Sciatic nerve (tissue), 2 donors: ENCODE data around the gene TLCD4. TPM values are rescaled to one million over a fixed set of nuclear protein-coding genes. Genes with fewer than 3 reads are reported as not detected.
"Not testable (repeated sequence)": the region's sequence is repeated elsewhere in the genome, so short reads cannot be mapped to it uniquely, and the experiment has no call there.

Experiments used
- ATAC-seq: fragments of 200-7000 bp; cut with Tn5 transposase; one replicate; pipeline ENCODE4 v1.9.1; 2020; ENCODE audit warnings: mild to moderate bottlenecking, moderate library complexity
- DNase-seq: peaks from one replicate; pipeline ENCODE4 v3.0.0-alpha.2; 2020; ENCODE audit warnings: low spot score
- intact Hi-C: fragments of 100-400 bp; cut with DNase I; formaldehyde crosslinking; loops from one replicate; pipeline ENCODE4 v1.14.2; 2022
- total RNA-seq: library from RNA; stranded (reverse); fragmentation: NEBNext Ultra II Directional; extraction: Animal tissue kit (Norgen Biotek cat#: 25700); gene quantifications from one replicate; pipeline ENCODE4 v1.2.1, GENCODE V29; 2021
- donor health status: DM: no; HTN: no; CAD: no.
- donor health status: DM: no; HTN: no; CAD: no.

TLCD4 gene
- total RNA-seq, 1 donor from 2014 or later, result 27.9 TPM

DNA sequence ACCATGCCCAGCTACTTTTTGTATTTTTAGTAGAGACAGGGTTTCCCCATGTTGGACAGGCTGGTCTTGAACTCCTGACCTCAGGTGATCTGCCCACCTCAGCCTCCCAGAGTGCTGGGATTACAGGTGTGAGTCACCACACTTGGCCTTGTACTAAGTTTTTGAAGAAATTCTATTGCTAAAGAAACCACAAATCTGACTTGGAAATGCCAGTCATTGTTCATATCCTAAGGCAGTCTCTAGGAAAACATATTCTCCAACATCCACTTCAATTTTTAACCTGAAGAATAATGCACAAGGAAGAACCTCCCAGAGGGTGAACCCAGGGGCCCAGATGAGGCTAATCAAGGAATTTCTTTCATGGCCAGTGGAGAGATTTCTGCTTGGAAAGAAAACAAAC lies 24.3 kb upstream of the TLCD4 start:
- DNase-seq, ATAC-seq, intact Hi-C loops: not testable (repeated sequence)

DNA sequence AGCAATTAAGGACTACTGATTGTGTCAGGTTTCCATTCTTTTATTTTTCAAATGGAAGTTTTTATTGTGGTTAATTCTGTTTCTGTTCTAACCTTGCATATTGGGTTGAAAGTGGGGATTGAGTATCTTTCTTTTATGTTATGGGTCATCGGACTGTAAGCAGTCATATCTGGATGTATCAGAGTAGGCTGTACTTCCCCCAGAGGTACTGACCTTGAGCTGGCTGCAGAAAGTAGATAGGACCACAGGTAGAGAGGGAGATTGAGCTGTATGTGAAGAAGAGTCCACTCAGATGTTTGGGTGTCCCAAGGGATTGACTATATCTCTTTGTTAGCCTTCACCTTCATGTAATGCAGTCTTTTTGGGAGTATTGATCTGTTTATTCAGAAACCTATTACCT lies 23.9 kb upstream of the TLCD4 start:
- ATAC-seq, result no peak
- intact Hi-C loops, result no loop called here
- DNase-seq, result no peak

DNA sequence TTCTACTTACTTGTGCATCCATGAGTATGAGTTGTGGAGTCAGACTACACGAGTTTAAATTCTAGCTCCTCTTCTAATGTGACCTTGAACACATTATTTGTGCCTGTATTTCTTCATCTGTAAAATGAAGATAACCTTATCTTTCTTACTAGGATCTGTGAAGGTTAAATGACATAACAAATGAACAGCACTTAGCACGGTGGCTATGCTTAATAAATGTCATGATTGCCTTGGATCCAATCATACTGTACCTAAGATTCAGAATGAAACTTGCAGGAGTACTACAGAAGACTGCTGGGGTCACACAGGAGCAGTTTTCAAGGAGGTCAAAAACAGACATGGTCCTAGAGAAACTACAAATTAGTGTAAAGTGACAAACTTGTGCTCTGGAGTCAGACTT lies 22.2 kb upstream of the TLCD4 start:
- intact Hi-C loops, result no loop called here
- ATAC-seq (no peak), DNase-seq (no peak)

DNA sequence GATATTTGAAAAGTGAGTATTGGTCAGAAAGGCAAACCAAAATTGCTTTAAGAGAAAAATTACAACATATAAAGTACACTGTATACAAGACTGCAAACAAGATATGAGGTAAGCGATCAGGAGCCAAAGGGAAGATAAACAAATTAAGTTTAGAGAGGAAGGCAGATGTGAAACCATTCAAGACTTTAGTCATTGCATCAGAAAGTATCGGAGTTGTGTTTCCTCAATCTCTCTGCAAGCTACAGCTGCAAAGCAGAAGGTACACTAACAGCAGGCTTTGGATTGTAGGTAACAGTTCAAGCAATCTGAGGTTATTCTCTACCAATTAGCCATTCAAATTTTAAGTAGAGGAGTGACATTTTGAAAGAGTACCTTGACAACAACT lies 21.3 kb upstream of the TLCD4 start:
- ATAC-seq (no peak), DNase-seq (no peak)
- intact Hi-C loops, result no loop called here

DNA sequence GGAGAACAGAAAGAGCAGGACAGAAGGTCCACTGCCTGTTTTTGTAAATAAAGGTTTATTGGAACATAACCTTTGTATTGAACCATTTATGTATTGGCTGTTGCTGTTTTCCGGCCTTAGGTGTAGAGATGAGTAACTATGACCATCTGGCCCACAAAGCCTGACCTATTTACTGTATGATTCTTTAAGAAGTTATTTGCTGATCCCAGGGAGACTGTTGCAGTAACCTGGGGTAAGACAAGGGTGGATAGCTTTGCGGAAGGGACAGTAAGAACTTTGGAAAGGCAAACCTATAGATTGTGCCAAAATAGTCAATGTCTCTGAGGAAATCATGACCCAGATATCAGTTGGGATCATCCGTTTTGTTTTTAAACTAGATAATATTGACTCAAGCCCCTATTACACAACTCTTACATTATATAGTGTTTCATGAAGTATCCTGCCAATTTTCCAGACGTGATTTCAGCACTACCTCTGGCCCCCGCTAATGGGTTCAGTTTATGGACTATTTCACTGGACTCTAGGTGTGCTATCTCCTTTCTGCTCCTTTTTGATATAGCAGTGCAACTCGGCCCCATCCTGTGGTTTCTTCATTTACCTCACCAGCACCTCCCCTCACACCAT lies 20.8 kb upstream of the TLCD4 start:
- intact Hi-C loops, result no loop called here
- no peak for DNase-seq
- no peak for ATAC-seq

DNA sequence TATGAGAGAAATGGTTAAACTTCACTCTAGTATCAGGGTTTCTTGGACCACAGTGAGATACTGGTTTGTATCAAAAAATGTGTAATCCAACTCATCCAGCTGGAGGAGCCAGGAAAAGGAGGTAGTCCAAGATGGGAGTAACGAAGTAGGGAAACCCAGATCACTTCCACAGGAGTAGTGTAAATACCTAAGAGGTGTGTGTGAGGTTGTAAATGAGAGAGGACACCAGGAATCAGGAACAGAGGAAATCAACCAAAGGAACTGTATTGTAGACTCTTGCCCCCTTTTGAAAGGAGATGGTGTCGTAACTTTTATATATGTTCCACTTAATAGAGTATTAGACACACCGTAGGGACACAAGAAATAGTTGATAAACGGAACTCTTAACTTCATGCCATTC lies 19.7 kb upstream of the TLCD4 start:
- DNase-seq (no peak), ATAC-seq (no peak)
- intact Hi-C loops, result no loop called here

DNA sequence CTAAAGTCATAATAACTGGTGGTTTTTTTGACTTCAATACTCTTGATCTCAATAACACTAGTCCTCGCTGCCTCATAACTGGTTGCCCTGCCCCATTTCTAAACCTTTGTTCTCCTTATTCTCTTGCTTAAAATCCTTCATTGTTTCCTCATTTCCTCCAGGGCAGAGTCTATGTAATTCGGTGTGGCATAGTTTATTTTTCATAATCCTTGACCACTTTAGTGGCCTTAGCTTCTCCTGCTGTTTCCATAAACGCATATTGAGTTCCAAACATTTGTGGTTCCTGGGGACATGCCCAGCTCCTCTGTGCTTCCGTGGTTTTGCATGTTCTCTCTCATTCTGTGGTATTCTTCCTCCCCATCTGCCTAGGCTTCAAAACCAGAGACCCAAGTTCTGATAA lies 19.0 kb upstream of the TLCD4 start:
- intact Hi-C loops, result no loop called here
- no peak for DNase-seq
- ATAC-seq, result no peak

DNA sequence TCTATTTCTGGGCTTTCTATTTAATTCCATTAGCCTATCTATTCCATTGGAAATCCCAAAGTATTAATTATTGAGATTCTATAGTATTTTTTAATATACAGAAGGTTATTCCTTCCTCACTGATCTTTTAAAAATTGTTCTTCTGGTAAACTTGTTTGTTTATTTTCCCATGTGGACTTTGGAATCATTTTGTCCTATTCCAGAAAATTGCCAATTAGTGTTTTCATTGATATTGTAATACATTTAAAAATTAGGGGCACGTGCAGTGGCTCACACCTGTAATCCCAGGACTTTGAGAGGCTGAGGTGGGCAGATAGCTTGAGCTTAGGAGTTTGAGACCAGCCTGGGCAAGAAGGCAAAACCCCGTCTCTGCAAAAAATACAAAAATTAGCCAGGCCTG lies 8.4 kb upstream of the TLCD4 start:
- ATAC-seq (no peak), DNase-seq (no peak)
- intact Hi-C loops, result no loop called here

DNA sequence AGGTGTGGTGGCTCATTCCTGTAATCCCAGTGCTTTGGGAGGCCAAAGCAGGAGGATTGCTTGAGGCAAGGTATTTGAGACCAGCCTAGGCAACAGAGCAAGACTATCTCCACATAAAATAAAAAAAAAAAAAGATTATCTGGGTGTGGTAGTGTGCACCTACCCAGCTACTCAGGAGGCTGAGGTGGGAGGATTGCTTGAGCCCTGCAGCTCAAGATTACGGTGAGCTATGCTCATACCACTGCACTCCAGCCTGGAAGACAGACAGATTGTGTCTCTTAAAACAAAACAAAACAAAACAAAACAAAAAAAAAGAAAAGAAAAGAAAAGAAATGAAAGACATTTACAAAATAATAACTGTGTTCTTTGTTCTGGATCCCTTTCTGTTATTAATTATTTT lies 6.1 kb upstream of the TLCD4 start:
- no peak for ATAC-seq
- no peak for DNase-seq
- intact Hi-C loops, result no loop called here

DNA sequence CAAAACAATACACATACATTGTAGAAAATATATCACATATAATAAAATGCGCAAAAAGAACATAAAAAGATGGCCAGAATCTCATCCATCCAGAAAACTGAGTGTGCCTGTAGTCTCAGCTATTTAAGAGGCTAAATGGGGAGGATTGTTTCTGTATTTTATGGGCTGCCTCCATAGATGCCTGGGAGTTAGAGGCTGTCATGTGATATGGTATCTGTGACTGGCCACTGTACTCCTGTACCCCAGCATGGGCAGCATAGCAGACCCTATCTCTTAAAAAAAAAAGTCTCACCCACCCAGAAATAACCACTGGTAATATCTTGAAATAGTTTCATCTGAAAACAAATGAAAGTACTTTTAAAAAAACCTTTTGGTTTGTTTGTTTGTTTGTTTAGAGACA lies 3.5 kb upstream of the TLCD4 start:
- DNase-seq, result no peak
- ATAC-seq, result no peak
- intact Hi-C loops, result no loop called here

DNA sequence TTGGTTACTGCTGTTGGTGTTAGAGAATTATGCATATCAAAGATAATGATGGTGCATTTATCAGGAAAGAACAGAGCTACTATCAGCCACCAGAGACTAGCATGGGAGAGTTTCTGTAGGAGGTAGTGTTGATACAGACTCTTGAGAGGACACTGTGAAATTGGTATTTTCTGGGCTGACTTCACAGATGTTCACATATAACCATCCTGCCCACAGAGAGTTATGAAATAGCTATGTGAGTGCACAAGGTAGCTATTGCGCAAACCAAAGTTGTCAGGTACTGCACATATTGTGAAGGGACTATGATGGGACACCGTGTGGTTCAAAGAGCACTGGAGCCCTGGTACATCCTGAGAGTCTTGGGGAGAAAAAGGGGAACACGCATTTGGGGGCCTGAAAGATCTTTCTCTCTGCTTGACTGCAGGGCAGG lies 1.4 kb upstream of the TLCD4 start:
- DNase-seq (no peak), ATAC-seq (no peak)
- intact Hi-C loops, result no loop called here

DNA sequence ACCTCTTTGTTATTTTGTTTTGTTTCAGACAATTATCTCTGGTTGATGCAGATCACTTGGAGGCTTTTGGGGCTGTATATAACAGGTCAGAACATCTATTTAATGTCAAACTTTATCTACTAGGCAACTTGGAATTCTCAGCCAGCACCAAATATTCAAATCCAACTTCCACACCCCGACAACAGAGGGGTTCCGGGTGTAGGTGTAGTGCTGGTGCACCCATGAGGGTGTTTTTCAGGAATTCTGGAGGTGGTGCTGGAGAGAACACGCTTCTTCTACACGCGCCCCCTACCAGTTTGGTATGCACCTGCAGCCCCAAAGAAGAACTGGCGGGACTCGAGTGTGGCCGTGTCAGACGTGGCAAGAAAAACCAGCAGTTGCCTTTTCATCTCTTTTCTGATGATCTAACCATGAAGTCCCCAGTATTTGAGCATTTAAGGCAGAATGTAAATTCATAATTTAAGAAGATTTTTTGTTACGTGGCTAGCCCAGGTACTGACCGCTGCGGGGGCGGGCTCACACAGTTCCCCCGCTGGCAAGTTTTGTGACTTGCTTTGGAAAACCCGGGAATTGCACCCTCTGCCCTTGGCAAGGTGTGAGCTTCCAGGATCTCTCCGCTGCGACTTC lies 462 bp upstream of the TLCD4 start:
- DNase-seq (peak; percentile 65), ATAC-seq (peak; percentile 77)
- intact Hi-C loops, result no loop called here

DNA sequence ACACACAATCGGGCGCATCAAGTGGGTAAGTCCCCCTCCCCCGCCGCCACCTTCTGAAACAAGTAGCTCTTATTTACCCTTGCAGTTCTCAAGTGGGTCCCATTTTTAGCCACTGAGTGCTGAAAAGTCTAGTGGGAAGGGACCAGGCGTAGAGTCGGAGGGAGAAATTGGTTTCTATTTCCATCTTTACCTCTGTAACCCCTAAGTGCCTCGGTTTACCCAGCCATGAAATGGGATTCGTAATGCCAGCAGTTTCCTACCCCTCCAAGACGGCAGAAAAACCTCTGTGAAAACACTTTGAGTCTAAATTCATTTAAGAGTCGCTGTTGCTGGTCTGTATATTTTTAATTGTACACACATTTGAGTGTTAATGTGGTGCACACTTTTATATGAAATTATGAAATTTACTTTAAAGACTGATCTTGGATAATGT lies 928 bp downstream of the TLCD4 start:
- intact Hi-C loops, result no loop called here
- ATAC-seq, result no peak
- DNase-seq, result no peak

DNA sequence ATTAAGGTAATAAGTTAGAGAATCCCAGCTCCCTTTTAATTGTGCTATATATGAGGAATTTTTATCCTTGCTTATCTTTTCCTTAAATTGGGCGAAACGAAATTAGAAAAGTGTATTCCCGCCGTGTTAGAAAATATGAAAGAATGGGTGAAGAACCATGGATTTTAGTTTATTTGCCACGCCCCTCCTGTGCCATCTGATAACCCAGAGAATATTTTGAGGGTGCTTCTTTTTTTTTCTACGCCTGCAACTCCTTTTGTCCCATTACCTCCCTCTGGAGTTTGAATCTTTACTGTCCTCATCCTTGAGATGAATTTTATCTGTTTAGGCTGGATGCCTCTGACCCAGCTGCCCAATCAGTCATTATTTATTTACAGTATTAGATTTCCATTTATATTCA lies 1.6 kb downstream of the TLCD4 start:
- DNase-seq, result no peak
- no peak for ATAC-seq
- intact Hi-C loops, result no loop called here

DNA sequence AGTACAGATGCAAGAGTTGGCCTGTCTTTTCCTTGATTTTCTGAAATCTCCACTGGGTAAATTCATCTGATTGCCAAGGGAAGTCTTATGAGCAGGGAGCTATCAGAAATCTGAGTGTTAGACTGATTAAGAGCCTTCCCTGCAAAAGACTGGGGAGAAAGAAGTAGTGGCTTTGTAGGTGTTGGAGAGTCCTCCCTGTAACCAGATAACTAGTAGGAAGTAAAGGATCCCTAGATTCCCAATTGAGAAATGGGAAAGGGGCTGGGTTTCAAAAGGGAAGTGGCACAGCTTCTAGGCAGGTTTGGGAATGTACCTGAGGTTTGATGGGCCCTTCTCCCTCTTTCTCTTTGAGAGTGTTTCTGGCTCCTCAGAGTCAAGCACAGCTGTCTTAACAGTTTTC lies 2.1 kb downstream of the TLCD4 start:
- intact Hi-C loops, result no loop called here
- ATAC-seq, result no peak
- no peak for DNase-seq

DNA sequence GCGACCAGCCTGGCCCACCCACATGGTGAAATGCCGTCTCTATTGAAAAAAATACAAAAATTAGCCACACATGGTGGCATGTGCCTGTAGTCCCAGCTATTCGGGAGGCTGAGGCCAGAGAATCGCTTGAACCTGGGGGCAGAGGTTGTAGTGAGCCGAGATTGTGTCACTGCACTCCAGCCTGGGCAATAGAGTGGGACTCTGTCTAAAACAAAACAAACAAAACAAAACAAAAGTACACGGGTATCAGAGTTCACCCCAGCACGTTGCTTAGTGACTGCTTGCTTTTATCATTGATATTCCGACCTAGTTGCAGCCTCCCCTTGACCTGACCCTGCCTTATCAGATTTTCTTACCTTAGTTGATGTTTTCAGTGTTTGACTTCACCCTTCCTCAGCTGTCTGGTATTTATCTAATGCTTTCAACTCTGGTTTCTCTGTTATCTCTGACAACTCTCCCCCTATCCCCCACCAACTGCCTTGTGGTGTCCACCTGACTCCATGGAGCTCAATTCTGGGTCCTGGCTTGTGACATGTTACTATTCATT lies 5.1 kb downstream of the TLCD4 start:
- ATAC-seq (no peak), DNase-seq (no peak)
- intact Hi-C loops, result no loop called here

DNA sequence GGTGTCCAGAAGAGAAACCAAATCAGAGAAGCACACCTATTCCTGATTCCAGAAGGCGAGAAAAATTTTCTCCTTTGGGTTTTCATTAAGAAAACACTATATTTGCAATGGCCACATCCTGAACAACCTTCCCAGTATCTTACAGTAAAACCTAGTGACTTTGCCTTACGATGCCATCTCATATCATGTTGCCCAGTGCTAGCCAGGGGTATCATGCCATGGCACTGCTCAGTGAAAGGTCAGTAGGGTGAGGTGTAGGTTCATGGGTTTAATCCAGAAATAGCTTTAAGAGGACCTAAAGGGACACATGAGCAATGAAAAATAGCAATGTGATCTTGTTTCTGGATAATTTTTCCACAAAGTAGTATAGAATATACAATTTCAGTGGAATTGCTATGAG lies 7.2 kb downstream of the TLCD4 start:
- ATAC-seq, result no peak
- intact Hi-C loops, result no loop called here
- DNase-seq, result no peak

DNA sequence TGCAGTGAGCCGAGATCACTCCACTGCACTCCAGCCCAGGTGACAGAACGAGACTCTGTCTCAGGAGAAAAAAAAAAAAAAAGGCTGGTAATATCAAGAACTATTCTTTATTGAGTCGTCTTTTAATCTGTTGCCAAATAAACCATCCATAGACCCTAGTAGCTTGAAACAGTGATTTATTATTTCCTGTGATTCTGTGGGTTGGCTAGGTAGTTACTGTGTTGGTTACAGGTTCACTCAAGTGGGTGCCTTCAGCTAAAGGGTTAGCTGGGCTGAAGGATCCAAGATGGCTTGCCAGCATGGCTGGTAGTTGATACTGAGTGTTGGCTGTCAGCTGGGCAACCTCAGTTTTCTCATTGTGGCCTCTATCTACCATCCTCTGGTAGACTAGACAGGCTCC lies 9.2 kb downstream of the TLCD4 start:
- no peak for ATAC-seq
- DNase-seq, result no peak
- intact Hi-C loops, result no loop called here

DNA sequence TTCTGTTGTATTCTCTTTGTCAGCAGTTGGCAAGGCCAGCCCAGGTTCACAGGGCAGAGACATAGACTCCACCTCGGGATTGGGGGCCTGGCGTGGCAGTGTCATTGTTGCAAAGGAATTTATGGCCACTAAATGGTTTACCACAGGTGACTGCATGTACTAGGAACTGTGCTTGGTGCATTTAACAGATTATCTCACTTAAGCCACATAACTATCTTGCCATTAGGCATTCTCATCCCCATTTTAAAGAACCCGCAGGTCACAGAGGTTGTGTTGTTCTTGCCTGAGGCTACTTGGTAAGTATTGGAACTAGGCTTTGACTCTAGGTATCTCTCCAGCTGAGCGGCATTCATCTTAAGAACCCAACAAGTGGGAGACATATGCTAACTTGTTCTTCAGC lies 9.7 kb downstream of the TLCD4 start:
- intact Hi-C loops, result no loop called here
- no peak for DNase-seq
- ATAC-seq, result no peak

DNA sequence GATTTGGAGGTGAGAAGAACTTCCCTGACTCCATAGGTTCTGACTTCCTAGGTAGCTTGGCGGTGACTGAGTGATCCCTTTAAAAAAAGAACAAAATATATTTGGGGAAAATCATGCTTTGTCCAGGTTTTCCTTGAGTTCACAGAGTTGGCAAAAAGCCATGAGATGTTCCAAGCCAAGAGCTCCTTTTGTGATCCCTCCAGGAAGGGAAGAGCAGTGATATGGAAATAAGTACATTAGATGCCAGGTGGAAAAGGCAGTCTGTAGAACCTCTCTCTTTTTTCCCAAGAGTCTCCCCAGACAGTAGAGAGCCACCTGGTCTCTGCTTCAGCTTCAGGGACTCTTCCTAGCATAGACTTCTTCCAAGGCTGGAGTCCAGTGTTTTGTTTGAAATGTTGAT lies 10.2 kb downstream of the TLCD4 start:
- ATAC-seq, result no peak
- intact Hi-C loops, result no loop called here

DNA sequence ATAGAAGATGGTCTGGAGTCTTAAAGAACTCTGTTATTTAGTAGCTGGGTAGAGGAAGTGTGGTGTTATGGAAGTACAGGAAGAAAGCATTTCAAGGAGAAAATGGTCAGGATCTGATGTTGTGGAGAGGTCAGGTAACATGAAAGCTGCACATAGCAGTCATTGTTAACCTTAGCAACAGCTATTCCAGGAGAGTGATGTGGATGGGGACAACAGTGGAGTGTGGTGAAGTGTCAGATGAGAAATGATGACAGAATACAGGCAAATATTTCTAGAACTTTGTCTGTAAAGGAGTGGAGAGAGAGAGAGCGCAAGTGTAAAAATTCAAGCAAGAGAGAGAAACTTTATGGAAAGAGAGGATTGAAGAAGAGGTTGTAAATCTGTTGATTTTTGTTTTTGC lies 15.6 kb downstream of the TLCD4 start:
- no peak for ATAC-seq

More for the DNA sequence above, 10.2 kb downstream of the TLCD4 start:
- DNase-seq, result no peak

More for the DNA sequence above, 15.6 kb downstream of the TLCD4 start:
- intact Hi-C loops, result no loop called here
- DNase-seq, result no peak
